HG03457 (cell line): ENCODE data around the gene TXNDC15.
"Not testable (repeated sequence)": the region's sequence is repeated elsewhere in the genome, so short reads cannot be mapped to it uniquely, and the experiment has no call there.

Experiments used
- ATAC-seq: cut with Tn5 transposase; IDR thresholded peaks from one replicate; pipeline ENCODE4 v1.9.1; 2021; ENCODE audit warnings: moderate number of reproducible peaks; ENCODE audit not compliant: unreplicated experiment

Gene TXNDC15

GRCh38 chr5:134877159-134877558 is 3.0 kb downstream of the TXNDC15 start:
- no peak for ATAC-seq

- no peak for ATAC-seq
Measured at GRCh38 chr5:134878403-134878802, 4.2 kb downstream of the TXNDC15 start.

GRCh38 chr5:134879456-134879855 is 5.3 kb downstream of the TXNDC15 start:
- no peak for ATAC-seq

- not testable (repeated sequence) for ATAC-seq
Measured at GRCh38 chr5:134880937-134881336, 6.8 kb downstream of the TXNDC15 start.

GRCh38 chr5:134881711-134882110 is 7.5 kb downstream of the TXNDC15 start:
- not testable (repeated sequence) for ATAC-seq

GRCh38 chr5:134887593-134888159 is 13.5 kb downstream of the TXNDC15 start:
- ATAC-seq = no peak

- no peak for ATAC-seq
Measured at GRCh38 chr5:134889335-134889734, 15.2 kb downstream of the TXNDC15 start.

- ATAC-seq = no peak
Measured at GRCh38 chr5:134891473-134891872, 17.3 kb downstream of the TXNDC15 start.

- no peak for ATAC-seq
Measured at GRCh38 chr5:134892282-134892681, 18.1 kb downstream of the TXNDC15 start.

GRCh38 chr5:134892926-134893325 is 18.8 kb downstream of the TXNDC15 start:
- no peak for ATAC-seq

- no peak for ATAC-seq
Measured at GRCh38 chr5:134893748-134894505, 19.8 kb downstream of the TXNDC15 start.

GRCh38 chr5:134902071-134902801 is 28.1 kb downstream of the TXNDC15 start:
- peak; percentile 29 for ATAC-seq

- peak; percentile 73 for ATAC-seq
Measured at GRCh38 chr5:134904610-134905245, 30.6 kb downstream of the TXNDC15 start, which contains the start of gene PCBD2. PCBD2 (plus strand) TSS chr5:134905131; CDS start chr5:134905140, 9 bp downstream.

GRCh38 chr5:134905246-134905996 is 31.2 kb downstream of the TXNDC15 start:
- ATAC-seq = peak; percentile 21

- no peak for ATAC-seq
Measured at GRCh38 chr5:134906811-134907210, 32.6 kb downstream of the TXNDC15 start.

- ATAC-seq = not testable (repeated sequence)
Measured at GRCh38 chr5:134910752-134911151, 36.6 kb downstream of the TXNDC15 start.

- ATAC-seq = no peak
Measured at GRCh38 chr5:134911285-134912206, 37.4 kb downstream of the TXNDC15 start.

GRCh38 chr5:134913254-134913653 is 39.1 kb downstream of the TXNDC15 start:
- ATAC-seq = no peak

GRCh38 chr5:134913795-134914194 is 39.6 kb downstream of the TXNDC15 start:
- ATAC-seq = no peak
